GM12872 (cell line): ENCODE measurements around the gene CYP11A1.

Experiments
- TF ChIP-seq, protein P1 (sequence below): IDR thresholded peaks from 3 replicates; pipeline ENCODE4 v1.5.1; 2011; ENCODE audit warnings: low read depth, mild to moderate bottlenecking, low read length, moderate library complexity; ENCODE audit not compliant: insufficient read depth

The CYP11A1 gene

DNA sequence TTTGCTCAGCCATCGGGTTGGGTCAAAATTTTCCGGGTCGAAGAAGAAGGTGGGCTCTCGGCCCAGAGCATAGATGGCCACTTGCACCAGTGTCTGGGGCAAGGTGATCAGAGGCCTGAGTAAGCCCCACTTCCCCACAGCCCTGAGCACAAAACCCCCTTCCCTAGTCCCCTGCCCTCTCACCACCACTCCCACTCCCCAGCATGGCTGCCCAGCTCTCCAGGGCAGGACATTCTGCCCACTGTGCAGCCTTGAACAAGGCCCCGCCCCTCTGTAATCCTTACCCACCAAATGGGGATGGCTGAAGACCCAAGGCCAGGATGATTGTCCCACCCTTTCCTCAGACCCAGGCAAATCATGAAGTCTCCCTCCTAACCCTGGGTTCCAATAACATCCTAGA is 28.8 kb downstream of the CYP11A1 start:
- TF ChIP-seq, protein P1, sequence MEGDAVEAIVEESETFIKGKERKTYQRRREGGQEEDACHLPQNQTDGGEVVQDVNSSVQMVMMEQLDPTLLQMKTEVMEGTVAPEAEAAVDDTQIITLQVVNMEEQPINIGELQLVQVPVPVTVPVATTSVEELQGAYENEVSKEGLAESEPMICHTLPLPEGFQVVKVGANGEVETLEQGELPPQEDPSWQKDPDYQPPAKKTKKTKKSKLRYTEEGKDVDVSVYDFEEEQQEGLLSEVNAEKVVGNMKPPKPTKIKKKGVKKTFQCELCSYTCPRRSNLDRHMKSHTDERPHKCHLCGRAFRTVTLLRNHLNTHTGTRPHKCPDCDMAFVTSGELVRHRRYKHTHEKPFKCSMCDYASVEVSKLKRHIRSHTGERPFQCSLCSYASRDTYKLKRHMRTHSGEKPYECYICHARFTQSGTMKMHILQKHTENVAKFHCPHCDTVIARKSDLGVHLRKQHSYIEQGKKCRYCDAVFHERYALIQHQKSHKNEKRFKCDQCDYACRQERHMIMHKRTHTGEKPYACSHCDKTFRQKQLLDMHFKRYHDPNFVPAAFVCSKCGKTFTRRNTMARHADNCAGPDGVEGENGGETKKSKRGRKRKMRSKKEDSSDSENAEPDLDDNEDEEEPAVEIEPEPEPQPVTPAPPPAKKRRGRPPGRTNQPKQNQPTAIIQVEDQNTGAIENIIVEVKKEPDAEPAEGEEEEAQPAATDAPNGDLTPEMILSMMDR = no peak

DNA sequence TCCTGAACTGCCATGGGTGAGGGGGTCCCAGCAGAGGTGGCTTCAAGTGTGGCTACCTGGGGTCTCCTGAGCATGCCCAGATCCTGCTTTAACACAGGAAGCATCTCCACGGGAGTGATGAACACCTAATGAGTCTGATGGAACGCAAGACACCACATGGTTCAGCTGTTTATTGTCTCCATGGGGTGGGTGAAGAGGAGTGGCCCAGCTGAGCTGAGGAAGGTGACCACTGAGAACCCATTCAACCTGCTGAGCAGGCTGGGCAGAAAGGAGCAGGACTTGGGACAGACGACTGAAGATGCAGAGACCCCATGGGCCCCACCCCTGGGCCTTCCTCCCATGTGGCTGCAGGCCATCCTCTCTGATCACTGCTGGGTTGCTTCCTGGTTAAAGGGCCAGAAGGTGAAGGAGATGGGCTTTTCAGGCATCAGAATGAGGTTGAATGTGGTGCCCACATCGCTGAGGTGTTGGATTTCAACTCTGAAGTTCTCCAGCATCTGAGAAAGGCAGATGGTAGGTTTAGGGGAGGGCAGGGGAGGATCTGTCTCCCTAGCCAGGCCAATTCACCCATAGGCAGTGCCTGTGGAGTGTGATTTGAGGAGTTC is 29.7 kb downstream of the CYP11A1 start:
- TF ChIP-seq, protein P1 = no peak

DNA sequence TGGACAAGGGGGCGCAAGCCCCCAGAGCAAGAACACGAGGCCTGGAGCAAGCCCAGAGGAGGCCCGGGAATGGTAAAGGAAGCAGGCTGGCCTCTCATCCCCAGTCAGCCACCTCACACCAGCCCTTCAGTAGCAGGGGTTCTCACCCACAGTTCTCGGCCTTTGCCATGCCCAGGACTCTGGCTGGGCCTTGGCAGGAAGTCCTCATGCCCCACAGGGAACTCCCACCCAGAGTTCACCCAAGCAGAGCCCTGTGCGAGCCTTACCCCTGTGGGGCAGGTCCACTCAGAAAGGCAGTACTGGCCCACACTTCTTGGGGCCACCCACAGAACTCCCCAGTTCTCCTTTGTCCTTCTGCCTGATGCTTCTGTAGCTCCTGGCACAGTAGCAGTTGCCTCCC is 30.3 kb downstream of the CYP11A1 start:
- TF ChIP-seq, protein P1 = no peak

DNA sequence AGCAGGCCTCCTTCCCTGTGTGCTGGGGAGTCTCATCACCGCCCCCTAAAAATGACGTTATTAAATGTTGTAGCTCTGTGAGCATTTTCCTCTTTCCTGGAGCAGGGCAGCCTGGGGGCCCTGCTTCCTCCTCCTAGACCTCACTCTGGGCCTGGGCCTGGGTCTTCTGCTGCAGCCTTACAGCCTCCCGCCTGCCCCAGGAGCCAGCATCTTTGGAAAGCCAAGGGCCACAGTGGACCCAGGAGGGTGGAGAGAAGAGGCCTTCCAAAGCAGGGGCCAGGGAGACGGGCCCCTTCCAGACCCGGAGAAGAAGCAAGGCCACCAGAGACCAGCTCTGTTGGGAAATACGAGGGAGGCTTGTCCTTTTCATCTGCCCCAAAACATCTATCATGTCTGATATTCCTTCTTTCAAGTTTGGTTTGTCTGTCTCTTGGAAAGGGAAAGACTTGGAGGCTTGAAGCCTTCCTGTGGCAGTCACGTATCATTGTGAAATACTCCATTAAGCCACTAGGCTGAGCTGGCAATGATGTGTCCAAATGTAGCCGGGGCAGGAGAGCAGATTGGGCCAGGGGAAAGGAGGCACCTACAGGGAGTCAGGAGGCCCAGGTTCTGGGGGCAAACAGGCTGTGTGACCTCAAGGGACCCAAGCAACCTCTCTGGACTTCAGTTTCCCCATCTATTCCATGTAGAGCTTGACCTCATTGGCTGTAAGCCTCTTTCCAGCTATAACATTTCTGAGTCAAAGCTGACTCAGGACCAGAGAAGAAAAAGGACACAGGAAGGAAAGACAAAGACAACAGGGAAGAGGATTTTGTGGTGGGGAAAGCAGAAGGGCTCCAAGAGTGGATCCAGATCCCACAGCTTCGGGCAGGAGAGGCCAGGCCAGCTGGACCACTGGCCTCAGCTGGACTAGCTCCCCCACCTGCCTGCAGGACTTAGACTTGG is 31.1 kb downstream of the CYP11A1 start:
- TF ChIP-seq, protein P1 = no peak

DNA sequence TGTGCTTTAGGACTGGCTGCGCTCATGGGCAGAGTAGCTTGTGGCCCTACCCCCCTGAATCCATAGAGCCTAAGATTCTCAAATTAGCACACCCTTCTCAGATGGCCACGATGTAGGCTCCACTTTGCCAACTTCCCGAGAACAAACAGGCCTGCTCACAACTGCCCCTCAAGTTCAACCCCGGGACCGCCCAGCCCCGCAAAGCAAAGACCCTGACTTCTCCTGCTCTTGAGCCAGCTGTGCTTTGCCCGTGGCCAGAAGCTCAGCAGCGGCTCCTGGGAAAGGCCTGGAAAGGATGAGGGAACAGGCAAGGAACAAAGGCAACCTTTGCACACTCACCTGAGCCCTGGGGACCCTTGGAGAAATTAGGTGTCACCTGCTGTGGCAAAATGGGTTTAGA is 32.0 kb downstream of the CYP11A1 start:
- TF ChIP-seq, protein P1 = no peak

DNA sequence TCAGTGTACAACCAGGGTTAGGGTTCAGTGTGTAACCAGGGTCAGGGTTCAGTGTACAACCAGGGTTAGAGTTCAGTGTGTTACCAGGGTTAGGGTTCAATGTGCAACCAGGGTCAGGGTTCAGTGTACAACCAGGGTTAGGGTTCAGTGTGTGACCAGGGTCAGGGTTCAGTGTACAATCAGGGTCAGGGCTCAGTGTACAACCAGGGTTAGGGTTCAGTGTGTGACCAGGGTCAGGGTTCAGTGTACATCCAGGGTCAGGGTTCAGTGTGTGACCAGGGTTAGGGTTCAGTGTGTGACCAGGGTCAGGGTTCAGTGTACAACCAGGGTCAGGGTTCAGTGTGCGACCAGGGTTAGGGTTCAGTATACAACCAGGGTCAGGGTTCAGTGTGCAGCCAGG is 33.3 kb downstream of the CYP11A1 start:
- TF ChIP-seq, protein P1 = no peak

DNA sequence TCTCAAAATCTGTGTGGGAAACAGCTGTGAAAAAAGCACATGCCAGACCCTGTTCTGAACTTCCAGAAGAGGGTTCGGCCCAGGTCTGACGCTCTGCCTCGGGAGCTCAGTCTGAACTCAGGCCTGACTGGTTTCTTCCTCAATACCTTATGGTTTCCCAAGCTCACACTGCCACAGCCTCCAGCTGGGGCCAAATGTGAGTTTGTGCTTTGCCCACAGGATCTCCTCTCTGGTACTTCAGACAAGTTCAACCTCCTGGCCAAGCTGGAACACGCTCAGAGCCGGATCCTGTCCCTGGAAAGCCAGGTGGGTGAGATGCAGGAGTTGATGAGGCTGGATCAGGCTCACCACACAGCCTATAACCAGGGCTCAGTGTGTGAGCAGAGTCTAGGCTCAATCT is 33.8 kb downstream of the CYP11A1 start:
- TF ChIP-seq, protein P1 = no peak
